HS-27A (cell line): Measurements from ENCODE around the gene ZNF689.
"Not testable (repeated sequence)": the region's sequence is repeated elsewhere in the genome, so short reads cannot be mapped to it uniquely, and the experiment has no call there.

Source experiments
- DNase-seq: peaks from one replicate; pipeline ENCODE4 v3.0.0-alpha.2; 2012; ENCODE audit warnings: low read depth, missing footprints

The ZNF689 gene

DNA sequence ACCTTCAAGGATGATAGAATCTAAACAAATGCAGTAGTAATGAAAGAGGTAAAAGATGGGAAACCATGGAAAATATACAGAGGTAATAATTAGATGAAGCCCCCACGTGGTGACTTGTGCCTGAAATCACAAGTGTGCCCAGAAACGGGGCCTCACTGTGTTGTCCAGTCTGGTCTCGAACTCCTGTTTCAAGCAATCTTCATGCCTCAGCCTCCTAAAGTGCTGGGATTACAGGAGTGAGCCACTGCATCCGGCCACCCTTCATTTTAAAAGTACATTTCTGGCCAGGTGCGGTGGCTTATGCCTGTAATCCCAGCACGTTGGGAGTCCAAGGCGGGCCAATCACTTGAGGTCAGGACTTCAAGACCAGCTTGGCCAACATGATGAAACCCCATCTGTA lies 26.4 kb upstream of the ZNF689 start:
- no peak for DNase-seq

GRCh38 chr16:30633526-30633925 lies 23.3 kb upstream of the ZNF689 start:
- no peak for DNase-seq

DNA sequence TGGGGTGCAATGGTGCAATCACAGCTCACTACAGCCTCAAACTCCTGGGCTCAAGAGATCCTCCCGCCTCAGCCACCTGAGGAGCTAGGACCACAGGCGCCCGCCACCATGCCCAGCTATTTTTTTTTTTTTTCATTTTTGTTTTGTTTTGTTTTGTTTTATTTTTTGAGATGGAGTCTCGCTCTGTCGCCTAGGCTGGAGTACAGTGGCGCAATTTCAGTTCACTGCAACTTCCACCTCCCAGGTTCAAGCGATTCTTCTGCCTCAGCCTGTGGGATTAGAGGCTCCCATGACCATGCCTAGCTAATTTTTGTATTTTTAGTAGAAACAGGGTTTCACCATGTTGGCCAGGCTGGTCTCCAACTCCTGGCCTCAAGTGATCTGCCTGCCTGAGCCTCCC lies 22.3 kb upstream of the ZNF689 start:
- DNase-seq = not testable (repeated sequence)

DNA sequence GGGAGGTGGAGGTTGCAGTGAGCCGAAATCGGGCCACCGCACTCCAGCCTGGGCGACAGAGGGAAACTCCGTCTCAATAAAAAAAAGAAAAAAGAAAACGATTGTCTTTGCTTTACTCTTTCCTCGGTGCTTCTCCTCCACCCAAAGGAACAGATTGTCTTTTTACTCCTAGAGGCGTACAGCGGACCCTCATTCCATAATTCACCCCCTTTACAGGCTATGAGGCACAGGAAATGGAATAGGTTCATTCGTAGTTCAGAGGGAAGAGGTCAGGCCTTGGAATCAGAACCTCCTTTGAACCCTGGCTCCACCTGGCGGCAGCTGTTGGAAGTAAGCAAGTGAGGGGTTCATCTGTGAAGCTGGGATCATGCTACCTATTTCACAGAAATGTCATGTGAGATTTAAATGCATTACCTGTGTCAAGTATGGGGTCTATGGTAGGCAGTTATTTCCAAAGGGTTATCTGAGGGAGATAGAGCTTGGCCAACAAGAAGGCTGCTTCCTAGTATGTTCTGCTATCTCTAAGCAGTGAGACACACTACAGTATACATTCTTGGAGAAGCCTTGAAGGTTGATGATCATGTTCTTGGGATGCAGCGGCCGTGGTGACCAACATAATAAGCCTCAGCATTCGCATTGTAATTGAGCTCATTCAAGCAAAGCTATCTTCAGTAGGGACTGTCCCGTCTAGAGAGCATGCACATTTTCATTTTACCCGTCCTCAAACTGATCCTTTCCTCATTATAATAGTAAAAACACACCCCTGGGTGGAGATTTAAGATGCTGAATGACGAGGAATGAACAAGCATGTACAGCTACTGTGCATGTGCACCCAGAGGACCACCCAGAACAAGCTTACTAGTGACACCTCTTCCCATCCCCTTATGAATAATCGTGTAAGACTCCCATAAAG lies 18.7 kb upstream of the ZNF689 start:
- no peak for DNase-seq

GRCh38 chr16:30626236-30626635 lies 16.0 kb upstream of the ZNF689 start:
- DNase-seq = no peak

GRCh38 chr16:30623536-30624283 lies 13.5 kb upstream of the ZNF689 start:
- no peak for DNase-seq

DNA sequence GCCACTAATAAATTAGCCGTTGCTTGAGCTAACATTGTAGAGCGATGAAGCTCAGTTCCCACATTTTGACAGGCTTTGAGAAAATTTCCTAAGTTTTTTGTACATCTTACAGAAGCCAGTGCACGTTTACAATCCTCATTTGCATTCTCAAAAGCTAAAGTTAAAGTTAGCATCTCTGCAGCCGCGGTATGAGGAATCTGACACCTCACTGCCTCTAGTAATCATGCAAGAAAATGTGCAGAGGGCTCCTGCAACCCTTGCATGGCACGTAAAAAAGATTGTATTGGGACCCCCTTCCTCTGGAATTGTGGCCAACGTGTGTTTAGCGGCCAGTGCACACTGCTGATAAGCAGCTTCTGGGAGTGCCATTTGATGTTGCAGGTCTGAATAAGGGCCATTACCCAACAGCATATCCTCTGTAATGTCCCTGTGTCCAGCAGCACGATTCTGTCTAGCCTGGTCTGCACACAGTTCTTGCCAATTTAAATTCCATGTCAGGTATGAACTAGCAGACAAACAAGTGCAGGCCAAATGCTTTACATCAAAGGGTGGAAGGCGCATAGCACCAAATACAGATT lies 12.4 kb upstream of the ZNF689 start:
- no peak for DNase-seq

- no peak for DNase-seq
These were observed 11.6 kb upstream of the ZNF689 start for GRCh38 chr16:30621765-30622164.

GRCh38 chr16:30620169-30620568 lies 10.0 kb upstream of the ZNF689 start:
- no peak for DNase-seq

DNA sequence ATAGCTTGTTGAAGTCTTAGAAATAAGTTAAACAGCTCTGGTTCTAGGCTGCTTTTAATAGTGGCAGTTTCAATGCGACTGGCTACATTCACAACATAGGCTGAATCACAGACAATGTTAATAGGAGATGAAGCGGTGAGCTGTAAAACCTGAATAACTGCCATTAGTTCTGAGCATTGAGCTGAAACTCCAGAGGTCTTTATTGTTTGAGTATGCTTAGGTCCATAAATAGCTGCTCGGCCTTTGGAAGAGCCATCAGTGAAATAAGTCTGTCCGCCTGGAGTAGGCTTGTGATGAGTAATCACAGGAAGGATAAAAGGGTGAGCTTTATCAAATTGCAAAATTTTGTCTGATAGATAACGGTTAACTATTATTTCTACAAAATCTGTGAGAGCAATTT lies 9.4 kb upstream of the ZNF689 start:
- no peak for DNase-seq

DNA sequence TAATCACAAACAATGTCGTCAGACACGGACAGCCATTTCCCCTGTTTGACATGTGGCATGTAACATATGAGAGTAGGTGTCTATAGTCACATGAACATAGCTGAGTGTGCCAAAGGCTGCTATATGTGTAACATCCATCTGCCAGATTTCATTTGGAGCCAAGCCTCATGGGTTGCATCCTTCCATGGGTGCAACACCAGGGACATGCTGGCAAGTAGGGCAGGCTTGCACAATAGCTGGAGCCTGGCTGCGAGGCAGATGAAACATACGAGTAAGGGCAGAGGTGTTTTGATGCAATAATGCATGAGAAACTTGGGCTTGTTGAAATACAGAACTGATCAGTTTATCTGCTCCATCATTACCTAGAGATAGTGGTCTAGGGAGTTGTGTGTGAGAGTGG lies 9.0 kb upstream of the ZNF689 start:
- no peak for DNase-seq

GRCh38 chr16:30615358-30616091 lies 5.3 kb upstream of the ZNF689 start:
- DNase-seq = no peak

GRCh38 chr16:30609002-30609925 lies 925 bp downstream of the ZNF689 start:
- no peak for DNase-seq

DNA sequence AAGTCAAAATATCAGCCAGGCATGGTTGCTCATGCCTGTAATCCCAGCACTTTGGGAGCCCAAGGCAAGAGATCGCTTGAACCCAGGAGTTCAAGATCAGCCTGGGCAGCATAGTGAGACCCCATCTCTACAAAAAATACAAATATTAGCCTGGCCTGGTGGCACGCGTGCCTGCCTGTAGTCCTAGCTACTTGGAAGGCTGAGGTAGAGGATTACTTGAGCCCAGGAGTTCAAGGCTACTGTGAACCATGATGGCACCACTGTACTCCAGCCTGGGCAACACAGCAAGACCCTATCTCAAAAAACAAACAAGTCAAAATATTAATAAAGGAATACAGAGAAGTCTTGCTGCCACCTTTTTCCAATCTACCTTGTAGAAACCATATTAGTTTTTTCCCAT lies 4.2 kb downstream of the ZNF689 start:
- DNase-seq = no peak

DNA sequence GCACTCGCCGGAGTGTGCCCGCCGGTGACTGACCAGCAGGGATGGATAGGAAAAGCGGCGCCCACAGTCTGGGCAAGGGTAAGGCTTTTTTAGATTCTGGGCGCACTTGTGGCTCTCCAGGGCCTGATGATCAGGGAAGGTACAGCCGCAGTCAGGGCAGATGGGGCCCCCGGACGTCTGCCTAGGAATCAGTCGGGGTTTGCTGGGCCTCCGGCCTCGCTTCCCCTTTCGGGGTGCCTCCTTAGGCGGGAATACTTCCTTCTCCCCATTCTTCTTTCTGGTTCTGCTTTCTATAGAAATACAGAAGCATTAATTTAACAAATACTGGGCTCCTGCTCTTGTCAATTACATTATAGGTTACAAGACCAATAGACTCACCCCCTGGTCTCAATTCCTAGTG lies 5.0 kb downstream of the ZNF689 start:
- no peak for DNase-seq

DNA sequence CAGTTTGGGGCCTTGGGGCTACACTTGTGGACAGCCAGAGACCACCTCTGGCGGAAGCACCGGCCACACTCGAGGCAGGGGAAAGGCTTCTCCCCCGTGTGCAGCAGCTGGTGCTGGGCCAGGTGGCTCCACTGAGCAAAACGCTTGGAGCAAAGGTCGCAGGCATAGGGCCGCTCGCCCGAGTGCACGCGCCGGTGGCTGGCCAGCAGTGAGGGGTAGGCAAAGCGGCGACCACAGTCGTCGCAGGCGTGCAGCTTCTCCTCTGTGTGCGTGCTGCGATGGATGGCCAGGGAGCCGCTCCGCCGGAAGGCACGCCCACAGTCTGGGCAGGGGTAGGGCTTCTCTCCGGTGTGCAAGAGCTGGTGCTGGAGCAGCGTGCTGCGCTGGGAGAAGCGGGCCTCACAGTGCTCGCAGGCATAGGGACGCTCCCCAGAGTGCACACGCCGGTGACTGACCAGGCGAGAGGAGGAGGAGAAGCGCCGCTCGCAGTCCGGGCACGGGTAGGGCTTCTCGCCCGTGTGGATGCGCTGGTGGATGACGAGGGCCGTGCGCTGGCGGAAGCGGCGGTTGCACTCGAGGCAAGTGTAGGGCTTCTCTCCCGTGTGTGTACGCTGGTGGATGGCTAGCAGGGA lies 5.8 kb downstream of the ZNF689 start:
- DNase-seq = no peak

GRCh38 chr16:30603945-30604315 lies 6.3 kb downstream of the ZNF689 start:
- no peak for DNase-seq

GRCh38 chr16:30602616-30603277 lies 7.4 kb downstream of the ZNF689 start:
- DNase-seq = no peak

DNA sequence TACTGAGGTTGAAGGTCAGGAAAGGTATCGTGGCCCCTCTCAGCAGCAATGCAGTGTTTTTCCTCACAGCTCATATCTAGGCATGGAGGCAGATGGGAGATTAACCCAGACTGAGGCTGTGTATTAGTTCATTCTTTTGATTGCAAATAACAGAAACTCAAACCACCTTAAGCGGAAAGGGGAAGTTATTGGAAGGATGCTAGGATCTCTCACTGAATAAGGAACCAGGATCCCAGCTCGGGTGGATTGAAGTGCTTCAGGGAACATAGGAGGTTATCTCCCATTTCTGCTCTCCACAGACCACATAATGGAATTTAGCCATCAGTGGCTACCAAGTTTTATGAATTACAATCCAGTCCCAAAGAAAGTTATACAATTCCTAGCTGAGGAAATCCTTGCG lies 8.2 kb downstream of the ZNF689 start:
- DNase-seq = no peak

GRCh38 chr16:30600929-30601328 lies 9.3 kb downstream of the ZNF689 start:
- DNase-seq = no peak
